Posterior cingulate gyrus (tissue), 11 donors: Measurements from ENCODE around the gene XRN1.
"Not testable (repeated sequence)": the region's sequence is repeated elsewhere in the genome, so short reads cannot be mapped to it uniquely, and the experiment has no call there.

Experiments used
- DNase-seq, 10 donors: peaks; one replicate each; pipeline versions ENCODE4 v3.0.0 to v3.0.0-alpha.2; 2020 to 2021; ENCODE audit warnings: mixed read lengths in 3 of 10
- intact Hi-C: fragments of 100-400 bp; cut with DNase I; formaldehyde crosslinking; loops from one replicate; pipeline ENCODE4 v1.15.1; 2023

Gene XRN1

DNA sequence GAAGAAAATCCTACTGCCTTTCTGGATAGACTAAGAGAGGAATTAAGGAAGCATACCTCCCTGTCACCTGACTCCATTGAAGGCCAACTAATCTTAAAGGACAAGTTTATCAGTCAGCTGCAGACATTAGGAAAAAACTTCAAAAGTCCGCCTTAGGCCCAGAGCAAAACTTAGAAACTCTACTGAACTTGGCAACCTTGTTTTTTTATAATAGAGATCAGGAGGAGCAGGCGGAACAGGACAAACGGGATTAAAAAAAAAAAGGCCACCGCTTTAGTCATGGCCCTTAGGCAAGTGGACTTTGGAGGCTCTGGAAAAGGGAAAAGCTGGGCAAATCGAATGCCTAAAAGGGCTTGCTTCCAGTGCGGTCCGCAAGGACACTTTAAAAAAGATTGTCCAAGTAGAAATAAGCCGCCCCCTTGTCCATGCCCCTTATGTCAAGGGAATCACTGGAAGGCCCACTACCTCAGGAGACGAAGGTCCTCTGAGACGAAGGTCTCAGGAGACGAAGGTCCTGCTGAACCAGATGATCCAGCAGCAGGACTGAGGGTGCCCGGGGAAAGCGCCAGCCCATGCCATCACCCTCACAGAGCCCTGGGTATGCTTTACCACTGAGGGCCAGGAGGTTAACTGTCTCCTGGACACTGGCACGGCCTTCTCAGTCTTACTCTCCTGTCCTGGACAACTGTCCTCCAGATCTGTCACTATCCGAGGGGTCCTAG lies 8.2 kb downstream of the XRN1 start:
- intact Hi-C loops, DNase-seq: not testable (repeated sequence)

GRCh38 chr3:142438096-142438495 lies 9.7 kb downstream of the XRN1 start:
- DNase-seq, intact Hi-C loops: not testable (repeated sequence)

GRCh38 chr3:142436951-142437585 lies 10.8 kb downstream of the XRN1 start:
- intact Hi-C loops, result no loop called here
- DNase-seq, result no peak

GRCh38 chr3:142434503-142434902 lies 13.3 kb downstream of the XRN1 start:
- no peak for DNase-seq
- intact Hi-C loops, result no loop called here

GRCh38 chr3:142433110-142433509 lies 14.7 kb downstream of the XRN1 start:
- intact Hi-C loops, result no loop called here

DNA sequence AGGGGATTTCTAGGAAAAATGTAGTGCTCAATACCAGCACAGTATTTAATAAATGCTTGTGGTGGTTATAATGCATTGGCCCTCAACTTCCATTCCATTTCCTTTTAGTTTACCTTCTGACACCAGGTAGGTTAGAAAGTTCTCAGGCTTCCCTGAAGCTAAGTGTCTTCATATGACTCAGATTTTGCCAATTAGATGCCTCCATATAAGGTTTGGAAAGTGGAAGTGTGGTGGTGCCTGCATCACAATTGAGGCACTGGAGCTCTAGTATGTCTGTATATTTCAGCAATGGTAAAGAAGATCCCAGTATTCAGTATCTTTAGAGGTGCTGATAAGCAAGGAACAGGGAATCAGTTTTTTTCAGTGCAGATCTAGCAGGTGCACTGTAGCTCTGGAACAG lies 18.3 kb downstream of the XRN1 start:
- no peak for DNase-seq
- intact Hi-C loops, result no loop called here

More at GRCh38 chr3:142433110-142433509, 14.7 kb downstream of the XRN1 start:
- DNase-seq, result no peak

- intact Hi-C loops, result no loop called here
- DNase-seq, result no peak
These were observed 23.1 kb downstream of the XRN1 start for GRCh38 chr3:142424754-142425153.

- intact Hi-C loops, result no loop called here
- DNase-seq, result no peak
These were observed 28.8 kb downstream of the XRN1 start for GRCh38 chr3:142418926-142419592.

DNA sequence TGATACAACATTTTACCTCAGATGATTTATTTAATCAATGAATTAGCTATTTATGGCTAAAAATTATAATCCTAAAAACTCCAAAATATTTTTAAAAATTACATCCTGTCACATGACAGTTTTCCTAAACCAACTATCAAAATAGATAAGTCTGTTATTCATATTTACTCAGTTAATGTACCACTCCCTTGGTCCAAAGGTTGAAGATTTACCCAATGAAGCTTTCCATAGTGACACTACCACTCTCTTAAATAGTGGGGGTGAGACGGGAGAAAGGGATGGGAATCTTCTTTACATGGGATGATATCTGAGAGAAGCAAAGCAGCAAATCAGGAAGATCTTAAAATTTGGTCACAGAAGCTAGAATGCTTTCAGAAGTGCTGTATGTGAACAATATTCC lies 30.5 kb downstream of the XRN1 start:
- DNase-seq, result no peak
- intact Hi-C loops, result no loop called here

- DNase-seq, intact Hi-C loops: not testable (repeated sequence)
These were observed 47.3 kb downstream of the XRN1 start for GRCh38 chr3:142400537-142400936.

DNA sequence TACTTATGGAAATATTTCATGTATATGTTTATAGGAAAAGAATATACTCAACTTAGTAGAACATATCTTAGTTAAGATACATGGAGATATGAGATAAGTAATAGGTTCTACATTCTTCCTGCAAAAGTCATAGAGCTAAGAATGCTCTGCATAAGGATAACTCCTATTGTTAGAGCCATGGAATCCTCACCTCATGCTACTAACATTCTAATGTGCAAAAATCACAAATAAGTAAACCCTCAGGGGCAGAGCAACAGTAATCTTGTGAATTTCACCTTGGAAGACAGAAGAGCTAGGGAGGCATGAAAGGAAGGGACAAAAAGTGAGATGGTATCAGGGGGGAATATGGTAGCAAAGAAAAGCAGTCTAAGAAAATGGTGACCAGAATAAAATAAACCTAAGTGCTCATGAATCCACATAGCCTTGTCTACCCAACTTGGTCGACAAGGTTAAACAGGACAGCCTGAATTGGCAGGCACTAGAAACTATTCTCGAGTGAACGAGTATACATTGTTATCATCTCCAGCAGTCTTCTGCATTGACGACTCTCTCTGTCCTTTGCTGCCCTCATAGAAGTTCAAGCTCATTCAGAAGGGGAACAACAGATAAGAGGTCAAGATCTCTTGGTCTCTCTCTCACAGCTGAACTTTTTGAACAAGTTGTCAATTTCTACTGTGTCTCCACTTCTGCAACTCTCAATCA lies 52.8 kb downstream of the XRN1 start:
- no peak for DNase-seq
- intact Hi-C loops, result no loop called here

DNA sequence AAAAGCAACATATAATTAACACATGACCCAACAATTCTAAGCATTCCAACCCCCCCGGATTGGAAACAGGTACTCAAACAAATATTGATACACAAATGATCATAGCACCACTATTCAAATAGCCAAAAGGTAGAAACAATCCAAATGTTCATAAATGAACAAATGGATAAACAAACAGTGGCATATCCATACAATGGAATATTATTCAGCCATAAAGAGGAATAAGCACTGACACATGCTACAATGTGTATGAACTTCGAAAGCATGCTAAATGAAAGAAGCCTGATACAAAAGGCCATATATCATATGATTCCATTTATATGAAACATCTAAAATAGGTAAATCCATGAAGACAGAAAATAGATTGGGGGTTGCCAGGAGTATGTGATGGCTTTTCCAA lies 62.8 kb downstream of the XRN1 start:
- intact Hi-C loops, result no loop called here
- no peak for DNase-seq

GRCh38 chr3:142374687-142375086 lies 73.2 kb downstream of the XRN1 start:
- DNase-seq, result no peak
- intact Hi-C loops, result no loop called here

DNA sequence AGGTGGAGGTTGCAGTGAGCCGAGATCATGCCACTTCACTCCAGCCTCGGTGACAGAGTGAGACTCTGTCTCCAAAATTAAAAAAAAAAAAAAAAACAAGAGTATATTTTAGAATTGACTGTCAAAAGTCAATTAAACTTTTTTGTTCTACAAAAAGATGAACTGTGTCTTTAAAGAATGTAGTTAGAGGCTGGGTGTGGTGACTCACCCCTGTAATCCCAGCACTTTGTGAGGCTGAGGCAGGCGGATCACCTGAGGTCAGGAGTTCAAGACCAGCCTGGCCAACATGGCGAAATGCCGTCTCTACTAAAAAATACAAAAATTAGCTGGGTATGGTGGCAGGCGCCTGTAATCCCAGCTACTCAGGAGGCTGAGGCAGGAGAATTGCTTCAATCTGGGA lies 78.3 kb downstream of the XRN1 start:
- DNase-seq, intact Hi-C loops: not testable (repeated sequence)

- intact Hi-C loops, result no loop called here
- no peak for DNase-seq
These were observed 81.4 kb downstream of the XRN1 start for GRCh38 chr3:142366434-142366833.

DNA sequence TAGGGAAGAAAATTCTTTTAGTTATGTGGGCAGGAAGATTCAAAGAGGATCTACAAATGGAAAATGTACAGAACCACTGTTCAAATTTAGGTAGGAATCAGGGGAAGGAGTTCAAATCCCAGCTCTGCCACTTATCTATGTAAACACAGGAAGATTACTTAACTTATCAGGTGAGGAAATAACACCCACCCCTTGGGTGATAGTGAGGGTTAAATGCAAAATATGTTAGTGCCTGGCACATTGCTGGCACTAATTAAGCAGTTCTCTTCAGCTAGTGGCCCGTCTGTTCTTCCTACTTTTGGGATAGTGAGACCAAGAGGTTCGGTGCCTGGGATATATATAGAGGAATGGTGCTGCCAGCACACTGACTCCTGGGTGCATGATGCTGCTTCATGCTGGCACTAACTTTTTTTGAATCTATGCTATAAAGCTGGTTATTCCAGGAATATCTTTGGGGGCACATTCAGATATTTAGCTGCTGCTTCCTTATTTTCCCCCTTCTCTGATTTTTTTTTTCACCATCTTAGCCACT lies 83.8 kb downstream of the XRN1 start:
- intact Hi-C loops, result no loop called here
- no peak for DNase-seq

- DNase-seq, intact Hi-C loops: not testable (repeated sequence)
These were observed 84.4 kb downstream of the XRN1 start for GRCh38 chr3:142363433-142363832.

DNA sequence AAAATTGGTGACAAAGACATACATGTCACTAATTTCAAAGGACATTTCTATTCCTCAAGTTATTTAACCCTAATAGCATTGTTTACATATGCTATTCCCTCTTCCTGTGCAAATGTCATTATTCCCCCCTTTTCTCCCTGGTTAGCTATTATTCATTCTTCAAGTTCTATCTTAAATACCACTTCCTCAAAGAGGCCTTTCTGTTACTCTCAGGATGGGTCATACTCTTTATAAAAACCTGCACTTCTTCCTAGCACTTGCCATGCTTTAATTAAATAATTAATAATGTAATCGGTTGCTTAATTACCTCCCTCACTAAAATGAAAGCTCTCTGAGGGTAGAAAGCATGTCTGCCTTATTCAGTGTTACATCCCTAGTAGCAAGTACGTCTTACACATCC lies 88.5 kb downstream of the XRN1 start:
- no peak for DNase-seq
- intact Hi-C loops, result no loop called here

DNA sequence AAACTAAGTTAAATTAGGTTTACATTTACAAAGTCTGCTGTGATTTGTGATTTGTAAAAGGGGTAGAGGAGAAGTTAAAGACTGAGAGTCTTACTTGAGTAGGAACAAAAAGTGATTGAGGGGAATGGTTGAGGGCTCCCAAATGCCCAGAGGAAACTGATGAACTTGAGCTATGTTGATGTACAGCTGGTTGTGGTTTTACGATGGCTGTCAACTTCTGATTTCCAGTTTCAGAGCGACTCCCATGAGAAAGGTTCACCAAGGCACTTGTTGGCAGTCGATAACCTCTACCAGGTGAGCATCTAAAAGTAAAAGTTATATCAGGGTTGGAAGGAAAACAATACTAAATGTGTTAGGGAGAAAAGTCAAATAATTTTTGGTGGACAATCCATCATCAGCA lies 91.0 kb downstream of the XRN1 start:
- no peak for DNase-seq
- intact Hi-C loops, result no loop called here

- intact Hi-C loops, result no loop called here
- no peak for DNase-seq
These were observed 92.1 kb downstream of the XRN1 start for GRCh38 chr3:142355692-142356091.

- DNase-seq, result no peak
- intact Hi-C loops, result no loop called here
These were observed 93.8 kb downstream of the XRN1 start for GRCh38 chr3:142354076-142354475.
